ENCODE data around the gene VASP. TPM values are rescaled to one million over a fixed set of nuclear protein-coding genes. Genes with fewer than 3 reads are reported as not detected.

Gene VASP
- total and polyA plus RNA-seq, 9 of the 15 experiments (the other 6 are each of a cell fraction or from before 2014, with no cell fraction given): 16.7 to 261 (median 112) TPM

GRCh38 chr19:45478454-45479238, 28.6 kb upstream of the VASP start:
- ATAC-seq (peak; percentile 97), FAIRE-seq (peak; percentile 99), DNase-seq (ENCODE audit: extremely low read depth in 1 of 4, low spot score in 3 of 4) (peak; percentile 80 to 95 (median 82))
- Histone ChIP-seq H3K4me1 (replicated peaks in 1 of 2; ENCODE audit: control insufficient read depth in 2 of 2, insufficient read depth in 2 of 2, low read length in 2 of 2) (peaks cover 5 to 6% of the 10 kb centered on the region in 2 experiments; a peak in 2 of 5 replicates), H3K79me2 (ENCODE audit: control insufficient read depth, insufficient read depth, low read length) (no peaks in the 10 kb centered on the region), H2AFZ (ENCODE audit: low read depth, low read length) (peak overlapping the region; percentile 96), H3K27me3 (ENCODE audit: control insufficient read depth in 2 of 2, insufficient read depth in 2 of 2, low read length in 2 of 2) (no peaks in the 10 kb centered on the region), H3K4me2 (ENCODE audit: insufficient read depth, low read length) (peak overlapping the region; percentile 92), H3K27ac (ENCODE audit: extremely low read depth, low read depth, low read length) (peak overlapping the region; percentile 98), H3K9me3 (replicated peaks; ENCODE audit: control insufficient read depth, insufficient read depth, low read depth, low read length) (no peaks in the 10 kb centered on the region), H3K9me1 (ENCODE audit: control insufficient read depth, insufficient read depth, low read length) (no peaks in the 10 kb centered on the region), H3K36me3 (ENCODE audit: control insufficient read depth, insufficient read depth, low read length) (no peaks in the 10 kb centered on the region), H3K4me3 (peak overlapping the region; percentile 45), H3K9ac (ENCODE audit: insufficient read depth in 1 of 2, low read depth in 2 of 2, low read length in 2 of 2) (peak overlapping the region; percentile 90 to 93), H4K20me1 (replicated peaks; ENCODE audit: control insufficient read depth, insufficient read depth, low read length) (no peaks in the 10 kb centered on the region)
- WGBS (ENCODE audit: insufficient coverage, low coverage, missing lambda C conversion rate): 1% methylated on average over 39 of the region's 39 CpGs
- intact Hi-C loops (cut with micrococcal nuclease): loop anchor here (1.0 kb wide), 3 partner anchors 35 to 51 kb away; no protein-coding TSS in a partner anchor
- in situ Hi-C loops (cut with MboI): loop anchor here (5.0 kb wide), 1 partner anchor 36 kb away; no protein-coding TSS in a partner anchor
- CTCF ChIA-PET (ENCODE audit: low intra/inter-chr PET ratio): interaction anchor here (0.6 to 6.9 kb wide), 14 partner anchors 10 to 490 kb away, joined by 3 to 179 read pairs (median 6); partner anchors contain the start of gene PPP1R13L
- POLR2A ChIA-PET: interaction anchor here (0.7 to 3.0 kb wide), 17 partner anchors 10 to 766 kb away, joined by 3 to 37 read pairs (median 4); partner anchors contain the start of genes FOSB and PPP1R13L
- TSS peak; percentile 99 for BruUV-seq (replicated peaks)
- TF ChIP-seq RBM15 (IDR thresholded peaks at IDR 0.05; ENCODE audit: insufficient read depth, low read length) (no peak), CBFA2T2 (conservative IDR thresholded peaks at IDR 0.05) (no peak), HMGXB4 (CRISPR knock-in tag; IDR thresholded peaks at IDR 0.05) (peak; percentile 86; the same call in 1 of the 2 replicates), ZBTB12 (CRISPR knock-in tag; IDR thresholded peaks at IDR 0.05) (no peak), BHLHE40 (IDR thresholded peaks at IDR 0.05; ENCODE audit: low read length) (peak; percentile 16; the same call in 1 of the 2 replicates), XRCC5 (IDR thresholded peaks at IDR 0.05; ENCODE audit: low read depth, low read length) (peak; percentile 90), ERF (CRISPR knock-in tag; IDR thresholded peaks at IDR 0.05) (no peak), NBN (IDR thresholded peaks at IDR 0.05; ENCODE audit: low read depth) (peak; percentile 66), FOXM1 (IDR thresholded peaks at IDR 0.05; ENCODE audit: low read depth) (peak; percentile 79), FOXM1 (CRISPR knock-in tag; IDR thresholded peaks at IDR 0.05; ENCODE audit: low read depth) (no peak), HIVEP1 (CRISPR knock-in tag; IDR thresholded peaks at IDR 0.05) (no peak), FUS (optimal IDR thresholded peaks at IDR 0.05; ENCODE audit: low read depth, low read length) (no peak), ZNF764 (CRISPR knock-in tag; IDR thresholded peaks at IDR 0.05; ENCODE audit: low read depth) (peak; percentile 69; the same call in 1 of the 2 replicates), ZNF639 (CRISPR knock-in tag; conservative IDR thresholded peaks at IDR 0.05 in 1 of 2, IDR thresholded peaks at IDR 0.05 in 1 of 2) (peak in 1 of 2 experiments; percentile 44; a peak in 1 of 4 replicates), HDAC1 (IDR thresholded peaks at IDR 0.05) (peak in 1 of 2 experiments; percentile 17; a peak in 1 of 4 replicates), ATF7 (IDR thresholded peaks at IDR 0.05) (peak; percentile 89), ZBTB17 (CRISPR knock-in tag; IDR thresholded peaks at IDR 0.05) (peak; percentile 41; the same call in 1 of the 2 replicates), NRF1 (conservative IDR thresholded peaks at IDR 0.05 in 1 of 2, IDR thresholded peaks at IDR 0.05 in 1 of 2) (peak; percentile 46 to 55)

All from K562 (cell line).